HepG2 (cell line): ENCODE results near the gene GPR139. TPM values are rescaled to one million over a fixed set of nuclear protein-coding genes. Genes with fewer than 3 reads are reported as not detected.
A peak's percentile ranks its signal among the peaks of the same experiment; 100 is the strongest.

Experiments
- ARNT ChIP-seq: fragments of 450-650 bp; IDR thresholded peaks from 2 replicates; pipeline ENCODE4 v1.6.1; 2017
- CBX1 ChIP-seq: IDR thresholded peaks from one replicate; pipeline ENCODE4 v1.6.1; 2016; ENCODE audit warnings: antibody characterized with exemption, low read depth
- CEBPB ChIP-seq: IDR thresholded peaks from 2 replicates; pipeline ENCODE4 v1.6.1; 2011; ENCODE audit warnings: low read depth, low read length, improper control_type of control experiment, borderline replicate concordance
- GABPB1 ChIP-seq: IDR thresholded peaks from 2 replicates; pipeline ENCODE4 v1.6.1; 2016; ENCODE audit warnings: mild to moderate bottlenecking, missing genetic modification reagents, moderate library complexity, missing compliant biosample characterization
- HNF1A ChIP-seq, 2 experiments: sonication (generic) in 1 of 2; formaldehyde crosslinking in 1 of 2; IDR thresholded peaks; 2 replicates each; pipeline versions ENCODE4 v1.4.0 to v1.6.1; 2016 to 2020; ENCODE audit warnings: borderline replicate concordance in 1 of 2, low read depth in 1 of 2, mild to moderate bottlenecking in 1 of 2, missing genetic modification reagents in 1 of 2
- KDM2A ChIP-seq: sonication (generic); formaldehyde crosslinking; IDR thresholded peaks from 2 replicates; pipeline ENCODE4 v1.4.0; 2020; ENCODE audit warnings: low read depth, missing genetic modification reagents, borderline replicate concordance
- KLF15 ChIP-seq: sonication (generic); formaldehyde crosslinking; IDR thresholded peaks from 2 replicates; pipeline ENCODE4 v1.8.1; 2023; ENCODE audit warnings: borderline replicate concordance, mild to moderate bottlenecking, inconsistent platforms, missing genetic modification reagents, mixed read lengths
- MAFG ChIP-seq: sonication (generic); formaldehyde crosslinking; IDR thresholded peaks from 2 replicates; pipeline ENCODE4 v1.5.1; 2020; ENCODE audit warnings: mild to moderate bottlenecking, missing genetic modification reagents
- MED13 ChIP-seq: sonication (generic); formaldehyde crosslinking; IDR thresholded peaks from 2 replicates; pipeline ENCODE4 v1.5.0; 2020; ENCODE audit warnings: missing genetic modification reagents
- NR2F2 ChIP-seq: IDR thresholded peaks from 2 replicates; pipeline ENCODE4 v1.6.1; 2012; ENCODE audit warnings: low read depth, inconsistent platforms, borderline replicate concordance
- POLR2AphosphoS2 ChIP-seq: IDR thresholded peaks from 2 replicates; pipeline ENCODE4 v1.6.1; 2011; ENCODE audit warnings: low read depth, low read length, improper control_type of control experiment
- SKIL ChIP-seq: sonication (generic); formaldehyde crosslinking; IDR thresholded peaks from 2 replicates; pipeline ENCODE4 v1.8.0; 2022; ENCODE audit warnings: missing genetic modification reagents, mild to moderate bottlenecking, moderate library complexity, borderline replicate concordance
- SOX13 ChIP-seq, 3 experiments: fragments of 450-650 bp in 1 of 3; sonication (generic) in 1 of 3; formaldehyde crosslinking in 1 of 3; IDR thresholded peaks in 2 of 3; conservative IDR thresholded peaks in 1 of 3; 2 replicates each; pipeline versions ENCODE4 v1.5.0 to v1.6.1; 2016 to 2020; ENCODE audit warnings: antibody characterized with exemption in 1 of 3, mild to moderate bottlenecking in 1 of 3, missing compliant biosample characterization in 1 of 3, missing genetic modification reagents in 1 of 3, moderate library complexity in 1 of 3
- TSC22D2 ChIP-seq: sonication (generic); formaldehyde crosslinking; IDR thresholded peaks from 2 replicates; pipeline ENCODE4 v1.5.1; 2020; ENCODE audit warnings: missing genetic modification reagents, mild to moderate bottlenecking, borderline replicate concordance
- YEATS2 ChIP-seq: sonication (generic); formaldehyde crosslinking; IDR thresholded peaks from 2 replicates; pipeline ENCODE4 v1.4.0; 2020; ENCODE audit warnings: missing genetic modification reagents, borderline replicate concordance
- ZFP90 ChIP-seq: sonication (generic); formaldehyde crosslinking; IDR thresholded peaks from 2 replicates; pipeline ENCODE4 v1.8.0; 2022; ENCODE audit warnings: missing genetic modification reagents, mild to moderate bottlenecking, inconsistent platforms, borderline replicate concordance
- ZFP91 ChIP-seq: sonication (generic); formaldehyde crosslinking; IDR thresholded peaks from 2 replicates; pipeline ENCODE4 v1.9.0; 2022; ENCODE audit warnings: missing genetic modification reagents, mild to moderate bottlenecking, borderline replicate concordance
- ZNF253 ChIP-seq: sonication (generic); formaldehyde crosslinking; IDR thresholded peaks from 2 replicates; pipeline ENCODE4 v1.8.0; 2022; ENCODE audit warnings: mild to moderate bottlenecking, missing genetic modification reagents, borderline replicate concordance
- ZNF605 ChIP-seq: sonication (generic); formaldehyde crosslinking; IDR thresholded peaks from 2 replicates; pipeline ENCODE4 v1.8.0; 2022; ENCODE audit warnings: mild to moderate bottlenecking, missing genetic modification reagents
- ZNF75D ChIP-seq: sonication (generic); formaldehyde crosslinking; IDR thresholded peaks from 2 replicates; pipeline ENCODE4 v1.8.1; 2023; ENCODE audit warnings: missing genetic modification reagents, mild to moderate bottlenecking, borderline replicate concordance
- polyA plus RNA-seq, 8 experiments: library from polyadenylated mRNA; depleted of rRNA in 3 of 8; stranded (reverse) in 7 of 8; unstranded in 1 of 8; fragments of >200 nt; fragmentation: Illumina TruSeq in 4 of 8; extraction: Trizol in 4 of 8; gene quantifications; 2 replicates each; pipeline versions ENCODE4 v1.2.1 to v1.2.3, GENCODE V29; 2011 to 2016; ENCODE audit warnings: low read depth in 4 of 8, missing spikeins in 1 of 8, mixed read lengths in 1 of 8; ENCODE audit not compliant: insufficient read depth in 1 of 8
- total RNA-seq, 5 experiments: library from RNA; depleted of rRNA; stranded (reverse); fragments of >200 nt; fragmentation: Illumina TruSeq; extraction: Trizol; gene quantifications; 2 replicates each; pipeline ENCODE4 v1.2.3, GENCODE V29; 2016; ENCODE audit warnings: low read depth in 1 of 5

GPR139 gene
- total and polyA plus RNA-seq, 2 of the 13 experiments (the other 11 are each of a cell fraction or from before 2014, with no cell fraction given): not detected

GRCh38 chr16:20001856-20002707, 71.6 kb downstream of the GPR139 start (continued):
- TF ChIP-seq HNF1A (IDR thresholded peaks at IDR 0.05; ENCODE audit: low read depth): no peak
- peak; percentile 49; the same call in 1 of the 2 replicates for TF ChIP-seq HNF1A (CRISPR knock-in tag; IDR thresholded peaks at IDR 0.05; ENCODE audit: borderline replicate concordance)
- TF ChIP-seq CBX1: no peak
- TF ChIP-seq TSC22D2 (CRISPR knock-in tag): no peak
- no peak for TF ChIP-seq SOX13 (IDR thresholded peaks at IDR 0.05)
- 0 out of 4 replicates have a peak, but pooled peaks of 1 of the 2 experiments have one; percentile 11 for TF ChIP-seq SOX13 (CRISPR knock-in tag; conservative IDR thresholded peaks at IDR 0.05 in 1 of 2, IDR thresholded peaks at IDR 0.05 in 1 of 2)
- no peak for TF ChIP-seq ZFP90 (CRISPR knock-in tag)
- no peak for TF ChIP-seq MAFG
- peak; percentile 59; the same call in 1 of the 2 replicates for TF ChIP-seq ZNF605 (CRISPR knock-in tag)
- TF ChIP-seq GABPB1 (CRISPR knock-in tag): peak; percentile 26; the same call in 1 of the 2 replicates
- peak; percentile 19; the same call in 1 of the 2 replicates for TF ChIP-seq NR2F2
- TF ChIP-seq ZNF75D (CRISPR knock-in tag): no peak
- TF ChIP-seq KDM2A: no peak
- no peak for TF ChIP-seq ARNT
- no peak for TF ChIP-seq YEATS2 (CRISPR knock-in tag)
- no peak for TF ChIP-seq MED13 (CRISPR knock-in tag)
- TF ChIP-seq CEBPB: no peak
- no peak for TF ChIP-seq POLR2AphosphoS2
- TF ChIP-seq KLF15 (CRISPR knock-in tag): no peak
- peak; percentile 54 for TF ChIP-seq ZFP91 (CRISPR knock-in tag)
- peak; percentile 48; the same call in 1 of the 2 replicates for TF ChIP-seq SKIL (CRISPR knock-in tag)
- TF ChIP-seq ZNF253 (CRISPR knock-in tag): no peak
